Neural cell (in vitro differentiated cells): ENCODE results near the gene DPF3. TPM values are rescaled to one million over a fixed set of nuclear protein-coding genes. Genes with fewer than 3 reads are reported as not detected.

Experiments used
- H2AFZ ChIP-seq: fragments of 200-600, 300-800 bp; sonication (generic), shearing (Covaris generic); 2 replicates; pipeline ENCODE4 v1.6.0; 2014; ENCODE audit warnings: low read depth, mild to moderate bottlenecking, antibody characterized with exemption, low read length, moderate library complexity
- H3F3A ChIP-seq: fragments of 200-600 bp; shearing (Covaris generic); 2 replicates; pipeline ENCODE4 v1.6.1; 2016; ENCODE audit warnings: mild to moderate bottlenecking, moderate library complexity, mixed read lengths, antibody characterized with exemption, low read length; ENCODE audit not compliant: insufficient read depth, poor library complexity, severe bottlenecking
- H3K27ac ChIP-seq: fragments of 200-600, 300-800 bp; sonication (generic), shearing (Covaris generic); 2 replicates; pipeline ENCODE4 v1.5.1; 2014; ENCODE audit warnings: mild to moderate bottlenecking, low read length, moderate library complexity
- H3K27me3 ChIP-seq: fragments of 300-800, 200-600 bp; sonication (generic), shearing (Covaris generic); 2 replicates; pipeline ENCODE4 v1.6.0; 2014; ENCODE audit warnings: mild to moderate bottlenecking, low read depth, low read length, moderate library complexity; ENCODE audit not compliant: insufficient read depth
- H3K36me3 ChIP-seq: fragments of 300-800, 200-600 bp; sonication (generic), shearing (Covaris generic); 2 replicates; pipeline ENCODE4 v1.5.1; 2014; ENCODE audit warnings: mild to moderate bottlenecking, antibody characterized with exemption, low read length, moderate library complexity; ENCODE audit not compliant: insufficient read depth
- H3K4me2 ChIP-seq: fragments of 300-800, 200-600 bp; sonication (generic), shearing (Covaris generic); 2 replicates; pipeline ENCODE4 v1.6.0; 2014; ENCODE audit warnings: mild to moderate bottlenecking, low read length
- H3K4me3 ChIP-seq: fragments of 300-800, 200-600 bp; sonication (generic), shearing (Covaris generic); 2 replicates; pipeline ENCODE4 v1.5.1; 2014; ENCODE audit warnings: mild to moderate bottlenecking, low read length, moderate library complexity
- H3K79me2 ChIP-seq: fragments of 200-600 bp; shearing (Covaris generic); replicated peaks from 2 replicates; pipeline ENCODE4 v1.6.0; 2014; ENCODE audit warnings: mild to moderate bottlenecking, low read length, moderate library complexity; ENCODE audit not compliant: insufficient read depth
- H3K9ac ChIP-seq: fragments of 300-800, 200-600 bp; sonication (generic), shearing (Covaris generic); 2 replicates; pipeline ENCODE4 v1.6.1; 2016; ENCODE audit warnings: mild to moderate bottlenecking, low read length, mixed read lengths
- H3K9me2 ChIP-seq: fragments of 200-600 bp; shearing (Covaris generic); 2 replicates; pipeline ENCODE4 v1.6.1; 2016; ENCODE audit warnings: mild to moderate bottlenecking, low read length, mixed read lengths; ENCODE audit not compliant: insufficient read depth
- H3K9me3 ChIP-seq: fragments of 200-600, 300-800 bp; sonication (generic), shearing (Covaris generic); 2 replicates; pipeline ENCODE4 v1.6.1; 2016; ENCODE audit warnings: mild to moderate bottlenecking, mixed run types, low read length, moderate library complexity, mixed read lengths
- H4K20me1 ChIP-seq: fragments of 200-600 bp; shearing (Covaris generic); 2 replicates; pipeline ENCODE4 v1.6.1; 2016; ENCODE audit warnings: mild to moderate bottlenecking, mixed run types; ENCODE audit not compliant: insufficient read depth
- CTCF ChIP-seq: fragments of 450-650 bp; IDR thresholded peaks from 2 replicates; pipeline ENCODE4 v1.5.1; 2014; ENCODE audit warnings: antibody characterized with exemption, mild to moderate bottlenecking, moderate library complexity; ENCODE audit not compliant: poor library complexity, severe bottlenecking
- EP300 ChIP-seq: fragments of 450-650 bp; conservative IDR thresholded peaks from 2 replicates; pipeline ENCODE4 v1.6.1; 2014; ENCODE audit warnings: antibody characterized with exemption, mild to moderate bottlenecking, moderate library complexity; ENCODE audit not compliant: poor library complexity, severe bottlenecking
- EZH2 ChIP-seq: fragments of 200-600, 300-800 bp; shearing (Covaris generic), sonication (generic); IDR thresholded peaks from 2 replicates; pipeline ENCODE4 v1.6.1; 2014; ENCODE audit warnings: antibody characterized with exemption, low read length, borderline replicate concordance, mild to moderate bottlenecking; ENCODE audit not compliant: insufficient read depth, poor library complexity, severe bottlenecking
- MXI1 ChIP-seq: fragments of 450-650 bp; conservative IDR thresholded peaks from 2 replicates; pipeline ENCODE4 v1.6.1; 2014; ENCODE audit warnings: antibody characterized with exemption, mild to moderate bottlenecking; ENCODE audit not compliant: poor library complexity, severe bottlenecking
- POLR2AphosphoS5 ChIP-seq: IDR thresholded peaks from 2 replicates; pipeline ENCODE4 v1.6.1; 2012
- RAD21 ChIP-seq: fragments of 450-650 bp; conservative IDR thresholded peaks from 2 replicates; pipeline ENCODE4 v1.6.1; 2014; ENCODE audit warnings: antibody characterized with exemption, mild to moderate bottlenecking, moderate library complexity
- REST ChIP-seq: IDR thresholded peaks from 2 replicates; pipeline ENCODE4 v1.6.1; 2012; ENCODE audit warnings: borderline replicate concordance
- SMC3 ChIP-seq: fragments of 450-650 bp; conservative IDR thresholded peaks from 2 replicates; pipeline ENCODE4 v1.6.1; 2014; ENCODE audit warnings: antibody characterized with exemption, mild to moderate bottlenecking, moderate library complexity; ENCODE audit not compliant: poor library complexity
- TAF1 ChIP-seq: IDR thresholded peaks from 2 replicates; pipeline ENCODE4 v1.6.1; 2012; ENCODE audit warnings: low read depth
- polyA plus RNA-seq: library from polyadenylated mRNA; depleted of rRNA; stranded (reverse); fragments of >200 nt; gene quantifications from 2 replicates; pipeline ENCODE4 v1.2.3, GENCODE V29; 2014

The DPF3 gene
- polyA plus RNA-seq, 1 donor from 2014 or later = 2.9 TPM

- H2AFZ ChIP-seq = no peak overlapping the region
- no peaks in the 10 kb centered on the region for H4K20me1 ChIP-seq
- no peaks in the 10 kb centered on the region for H3K27me3 ChIP-seq
- no peaks in the 10 kb centered on the region for H3K9me2 ChIP-seq
- no peaks in the 10 kb centered on the region for H3K79me2 ChIP-seq
- no peaks in the 10 kb centered on the region for H3K36me3 ChIP-seq
- no peak overlapping the region for H3K27ac ChIP-seq
- H3K4me2 ChIP-seq = no peak overlapping the region
- no peaks in the 10 kb centered on the region for H3F3A ChIP-seq
- H3K9ac ChIP-seq = no peak overlapping the region
- TF ChIP-seq TAF1 (no peak), CTCF (no peak), SMC3 (no peak), POLR2AphosphoS5 (no peak), EP300 (no peak), MXI1 (no peak), EZH2 (no peak)
- H3K9me3 ChIP-seq = no peaks in the 10 kb centered on the region
- no peak overlapping the region for H3K4me3 ChIP-seq
Measured at GRCh38 chr14:72690324-72690723, 203.6 kb downstream of the DPF3 start.

- Histone ChIP-seq H3K27me3 (no peaks in the 10 kb centered on the region), H3K4me3 (no peak overlapping the region), H2AFZ (no peak overlapping the region), H4K20me1 (no peaks in the 10 kb centered on the region), H3K79me2 (no peaks in the 10 kb centered on the region), H3K27ac (no peak overlapping the region), H3K36me3 (no peaks in the 10 kb centered on the region), H3K9me3 (no peaks in the 10 kb centered on the region), H3F3A (no peaks in the 10 kb centered on the region), H3K9ac (no peak overlapping the region), H3K4me2 (no peak overlapping the region), H3K9me2 (no peaks in the 10 kb centered on the region)
- TF ChIP-seq EP300 (no peak), EZH2 (no peak), CTCF (no peak), TAF1 (no peak), REST (no peak), POLR2AphosphoS5 (no peak), SMC3 (no peak), RAD21 (no peak)
Measured at GRCh38 chr14:72688990-72689671, 204.8 kb downstream of the DPF3 start.
